GM21619 (cell line): Measurements from ENCODE around the gene GP2.

Source experiments
- ATAC-seq: cut with Tn5 transposase; IDR thresholded peaks from one replicate; pipeline ENCODE4 v1.9.1; 2021; ENCODE audit not compliant: unreplicated experiment

The GP2 gene

GRCh38 chr16:20327444-20328041 is at the start of gene GP2:
GP2 (minus strand) TSS chr16:20327513; CDS start chr16:20326431, 1,082 bp downstream.
- ATAC-seq = no peak

DNA sequence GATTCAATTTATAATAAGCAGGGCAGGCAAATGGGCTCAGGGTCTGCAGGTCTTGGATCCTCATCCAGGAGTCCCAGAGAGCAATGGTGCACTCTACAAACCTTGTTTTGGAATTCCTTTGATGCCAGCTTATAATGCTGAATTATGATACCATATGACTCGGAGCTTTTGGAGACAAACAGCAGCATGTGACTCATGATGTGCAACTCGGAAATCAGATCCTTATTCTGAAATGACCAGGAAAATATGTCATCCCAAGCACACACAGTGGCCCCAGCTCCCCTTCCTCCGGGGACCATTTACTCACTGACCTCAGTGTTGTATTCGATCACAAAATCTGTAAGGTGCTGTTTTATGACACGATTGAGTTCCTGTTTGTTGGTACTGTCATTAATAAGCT is 45.4 kb upstream of the GP2 start:
- ATAC-seq = no peak

DNA sequence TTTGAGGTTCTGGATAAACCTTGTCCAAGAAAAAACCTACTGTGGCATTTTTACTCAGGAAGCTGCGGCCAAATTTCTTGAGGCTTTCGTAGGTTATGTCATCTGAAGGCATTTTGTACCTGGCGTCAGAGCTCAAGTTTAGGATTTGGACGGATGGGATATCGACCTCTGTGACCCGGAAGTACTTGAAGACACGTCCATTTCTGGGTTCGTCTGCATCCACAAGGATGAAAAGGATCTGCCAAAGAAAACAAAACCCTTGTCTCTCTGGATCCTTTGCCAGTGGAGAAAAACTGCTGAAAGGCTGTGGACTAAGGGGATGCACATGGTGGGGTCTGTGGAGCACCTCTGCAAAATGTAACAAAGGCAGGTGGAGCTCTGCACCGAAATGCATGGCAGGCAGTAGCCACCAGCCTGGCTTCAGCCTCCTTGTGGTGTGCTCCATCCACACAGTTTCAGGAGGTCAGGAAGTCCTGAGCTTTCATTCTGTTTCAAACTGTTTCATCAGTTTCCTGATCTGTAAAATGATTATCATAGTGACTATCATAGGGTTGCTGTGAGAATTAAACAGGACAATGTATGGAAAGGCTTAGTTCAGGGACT is 42.2 kb upstream of the GP2 start:
- ATAC-seq = no peak

DNA sequence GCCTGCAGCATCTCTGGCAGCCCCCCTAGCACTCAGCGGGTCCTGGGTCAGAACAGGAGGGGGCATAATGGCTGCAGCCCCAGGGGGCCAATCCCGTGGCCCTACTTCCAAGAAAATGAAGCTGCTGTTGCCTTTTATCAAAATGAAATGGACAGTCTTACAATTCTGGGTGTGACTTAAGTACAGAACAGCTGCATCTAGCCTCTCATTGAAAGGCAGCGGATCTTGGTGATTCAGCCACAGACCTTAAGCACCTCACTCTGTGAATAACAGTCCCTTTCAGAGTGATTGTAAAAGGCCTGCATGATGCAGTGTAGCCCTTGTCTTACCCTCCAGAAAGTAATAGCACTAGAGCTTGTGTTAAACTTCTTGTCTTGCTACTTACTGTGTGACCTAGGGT is 36.7 kb upstream of the GP2 start:
- no peak for ATAC-seq

- ATAC-seq = no peak
Measured at GRCh38 chr16:20363191-20363590, 35.9 kb upstream of the GP2 start.

DNA sequence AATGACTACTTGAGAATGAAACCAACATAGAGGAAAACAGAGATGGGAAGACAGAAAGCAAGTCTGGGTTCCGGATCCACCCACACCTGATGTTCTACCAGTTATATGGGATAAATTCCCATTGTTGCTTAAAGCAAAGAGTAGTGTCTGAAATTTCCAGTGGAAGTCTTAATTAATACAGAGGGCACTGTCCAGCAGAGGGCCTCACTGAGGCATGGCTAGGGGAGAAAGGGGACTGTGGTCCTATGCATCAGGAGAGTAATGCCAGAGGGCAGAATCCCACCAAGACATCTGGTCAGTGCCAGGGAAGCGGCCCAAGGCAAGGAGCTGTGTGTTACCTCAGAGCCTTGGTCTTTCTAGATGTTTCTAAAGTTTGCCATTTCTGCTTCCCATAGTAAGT is 32.7 kb upstream of the GP2 start:
- ATAC-seq = no peak

GRCh38 chr16:20355114-20355782 is 27.9 kb upstream of the GP2 start:
- no peak for ATAC-seq

GRCh38 chr16:20353379-20353778 is 26.1 kb upstream of the GP2 start:
- no peak for ATAC-seq

- no peak for ATAC-seq
Measured at GRCh38 chr16:20352615-20353014, 25.3 kb upstream of the GP2 start, which contains the start of gene UMOD. UMOD (minus strand) TSS chr16:20352715; CDS start chr16:20350737, 1,978 bp downstream.

DNA sequence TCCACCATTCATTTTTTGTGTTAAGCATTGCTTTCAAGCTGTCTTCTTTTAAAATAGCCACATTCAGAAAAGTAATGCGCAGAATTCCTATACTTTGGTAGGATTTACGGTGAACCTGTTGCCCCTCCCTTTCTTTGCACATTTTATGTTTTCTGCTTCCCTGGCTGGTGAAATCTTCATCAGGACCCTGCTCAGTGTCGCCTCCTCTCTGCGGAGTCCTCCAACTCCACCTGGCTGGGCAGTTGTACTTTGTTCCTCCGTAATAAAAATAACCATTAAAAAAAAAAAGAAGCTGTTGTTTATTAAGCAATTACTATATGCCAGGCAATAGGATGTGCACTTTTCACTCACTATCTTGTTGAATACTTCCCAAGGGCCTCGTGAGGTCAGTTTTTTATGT is 22.3 kb upstream of the GP2 start:
- ATAC-seq = no peak

- ATAC-seq = no peak
Measured at GRCh38 chr16:20348365-20349185, 21.3 kb upstream of the GP2 start.

DNA sequence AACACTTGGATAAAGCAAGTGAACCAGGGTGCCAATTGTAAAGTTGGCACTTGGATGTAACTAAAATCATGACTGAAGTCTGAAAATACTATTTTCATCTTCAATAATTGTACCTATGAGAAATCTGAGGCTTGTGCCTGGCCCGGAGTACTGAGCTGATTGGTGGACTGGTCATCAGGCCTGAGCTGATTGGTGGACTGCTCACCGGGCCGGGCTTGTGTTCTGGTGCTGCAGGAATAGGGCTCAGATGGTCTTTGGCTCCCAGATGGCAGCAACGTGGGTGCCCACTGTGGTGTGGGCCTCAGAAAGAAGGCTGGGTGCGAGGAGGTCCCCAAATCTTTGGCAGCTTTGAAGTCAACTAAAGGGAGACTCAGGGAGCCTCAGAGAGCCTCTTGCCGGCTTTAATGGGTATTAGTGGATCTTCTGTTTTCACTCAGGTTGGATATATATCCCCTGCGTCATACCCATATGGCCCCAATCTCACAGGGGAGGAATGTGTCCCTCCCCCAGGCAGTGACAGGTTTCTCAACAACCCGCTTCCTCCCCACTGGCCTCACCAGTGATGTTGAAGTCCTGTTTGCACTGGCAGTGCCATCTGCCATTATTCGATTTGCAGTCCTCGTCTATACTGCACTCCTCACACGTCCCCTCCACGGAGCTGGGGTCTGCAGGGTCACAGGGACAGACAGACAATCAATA is 20.5 kb upstream of the GP2 start:
- no peak for ATAC-seq

DNA sequence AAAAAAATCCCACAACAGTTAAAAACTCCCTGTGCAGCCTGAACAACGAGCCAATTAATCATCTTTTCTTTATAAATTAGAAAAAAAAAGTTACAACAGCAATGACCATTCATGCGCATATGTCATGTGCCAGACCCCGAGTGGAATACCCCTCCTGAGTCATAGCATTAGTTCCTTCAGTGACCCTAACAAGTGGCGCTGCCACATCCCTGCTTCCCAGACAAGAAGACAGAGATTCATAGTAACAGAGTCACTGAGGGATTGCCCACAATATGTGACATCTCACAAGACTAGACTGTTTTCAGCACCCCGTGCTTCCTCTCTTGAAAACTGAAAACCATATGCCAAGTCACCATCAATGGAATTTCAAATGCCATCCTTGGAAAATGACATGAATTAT is 17.3 kb upstream of the GP2 start:
- ATAC-seq = no peak

DNA sequence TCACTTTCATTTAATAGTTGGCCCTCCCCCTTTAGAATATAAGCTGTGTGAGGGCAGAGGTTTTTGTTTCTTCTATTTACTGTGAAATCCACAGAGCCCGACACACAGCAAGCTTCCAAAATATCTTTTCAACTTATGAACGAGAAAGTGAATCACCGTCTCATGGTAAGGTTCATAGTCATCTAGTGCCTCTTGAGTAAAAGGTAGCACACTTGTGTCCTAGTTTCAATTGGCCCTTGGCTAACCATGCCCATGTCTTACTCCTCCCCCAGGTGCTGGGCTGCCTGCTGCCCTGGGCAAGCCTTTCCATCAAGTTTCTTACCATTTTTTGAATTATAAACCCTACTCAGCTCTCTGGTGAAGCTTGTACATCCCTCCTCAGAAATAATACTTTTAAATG is 12.4 kb upstream of the GP2 start:
- ATAC-seq = no peak

GRCh38 chr16:20336955-20337354 is 9.6 kb upstream of the GP2 start:
- ATAC-seq = no peak

DNA sequence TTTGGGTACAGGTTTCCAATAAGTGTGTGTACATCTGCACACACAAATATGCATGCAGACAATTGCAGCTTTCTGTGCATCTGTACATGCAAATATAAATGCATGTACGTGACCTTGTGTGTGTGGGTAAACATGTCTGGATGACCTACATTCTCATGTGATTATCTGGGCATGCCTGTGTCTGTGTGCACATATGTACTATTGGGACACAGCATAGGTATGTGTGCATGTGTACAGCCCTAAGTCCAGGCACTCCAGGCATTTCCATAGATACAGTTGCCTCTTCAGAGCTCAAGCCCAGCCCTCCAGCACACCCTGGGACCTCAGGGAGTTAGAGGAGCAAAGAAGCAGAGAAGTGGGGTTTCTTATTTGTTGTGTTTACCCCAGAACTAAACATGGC is 7.1 kb upstream of the GP2 start:
- ATAC-seq = no peak

GRCh38 chr16:20333120-20333519 is 5.8 kb upstream of the GP2 start:
- ATAC-seq = no peak

GRCh38 chr16:20332411-20332810 is 5.1 kb upstream of the GP2 start:
- ATAC-seq = no peak

DNA sequence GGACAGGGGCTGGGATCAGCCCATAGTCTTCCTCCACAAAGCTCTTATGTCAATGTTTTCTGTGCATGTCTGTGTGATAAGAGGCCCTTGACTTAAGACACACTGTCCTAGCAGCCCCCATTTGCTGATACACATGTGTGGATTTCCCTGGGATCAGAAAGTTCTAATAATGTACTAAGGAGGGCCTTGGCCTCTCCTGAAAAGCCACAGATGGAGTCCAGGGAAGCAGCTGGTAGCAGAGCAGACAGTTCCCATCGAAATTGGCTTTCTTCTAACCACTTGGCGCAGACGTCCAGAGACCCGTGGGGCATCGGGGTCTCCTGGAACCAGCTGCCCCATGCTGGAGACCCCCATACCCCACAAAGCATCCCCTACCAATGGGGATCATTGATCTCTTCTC is 4.3 kb upstream of the GP2 start:
- no peak for ATAC-seq

GRCh38 chr16:20329392-20330138 is 2.3 kb upstream of the GP2 start:
- ATAC-seq = no peak
